Myocyte (in vitro differentiated cells): ENCODE results near the gene CCND2. TPM values are rescaled to one million over a fixed set of nuclear protein-coding genes. Genes with fewer than 3 reads are reported as not detected.

Experiments
- DNase-seq: peaks from one replicate; pipeline ENCODE4 v3.0.0-alpha.2; 2012; ENCODE audit warnings: low read depth
- total RNA-seq: library from RNA; depleted of rRNA; stranded (reverse); fragments of >200 nt; gene quantifications from 2 replicates; pipeline ENCODE4 v1.2.3, GENCODE V29; 2014

The CCND2 gene
- total RNA-seq, 1 donor from 2014 or later: 86.6 TPM

- DNase-seq: no peak
Observed at GRCh38 chr12:4275870-4276301, 2.3 kb downstream of the CCND2 start.

GRCh38 chr12:4276524-4277204, 3.1 kb downstream of the CCND2 start:
- DNase-seq: peak; percentile 94

DNA sequence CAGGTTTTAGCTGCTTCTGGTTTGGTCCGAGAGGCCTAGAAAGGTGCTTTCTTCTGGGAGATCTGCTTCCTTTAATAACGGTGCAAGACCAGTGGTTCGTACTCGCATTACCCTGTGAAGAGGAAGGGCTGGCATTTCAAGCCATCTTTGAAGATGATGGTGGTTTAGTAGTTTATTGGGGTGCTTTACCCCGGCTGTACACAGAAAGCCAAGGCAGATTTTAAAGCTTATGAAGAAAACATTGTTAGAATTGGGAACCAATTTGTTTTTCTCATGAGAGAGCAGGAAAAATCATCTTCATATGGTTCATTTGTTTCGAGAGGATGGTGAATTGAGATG, 3.6 kb downstream of the CCND2 start:
- DNase-seq: no peak

DNA sequence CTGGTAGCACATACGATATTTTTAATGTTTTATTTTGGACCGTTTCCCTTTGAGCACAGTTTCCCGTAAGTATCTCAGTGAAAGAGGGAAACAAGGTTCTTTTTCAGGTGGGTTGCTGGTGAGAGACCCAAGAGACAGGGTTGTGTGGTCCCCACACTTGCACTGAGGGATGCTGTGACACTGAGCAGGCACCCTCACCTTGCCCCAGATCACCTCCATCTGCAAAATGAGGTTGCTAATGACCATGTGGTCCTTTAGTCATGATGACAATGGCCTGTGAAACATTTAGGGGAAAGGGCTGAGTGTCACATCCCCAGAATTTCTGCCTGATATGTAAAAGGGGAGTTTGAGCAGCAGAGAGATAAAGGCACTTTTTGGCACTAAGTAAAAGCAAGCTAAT, 4.3 kb downstream of the CCND2 start:
- no peak for DNase-seq

- peak; percentile 44 for DNase-seq
Observed at GRCh38 chr12:4278329-4279197, 5.0 kb downstream of the CCND2 start.

DNA sequence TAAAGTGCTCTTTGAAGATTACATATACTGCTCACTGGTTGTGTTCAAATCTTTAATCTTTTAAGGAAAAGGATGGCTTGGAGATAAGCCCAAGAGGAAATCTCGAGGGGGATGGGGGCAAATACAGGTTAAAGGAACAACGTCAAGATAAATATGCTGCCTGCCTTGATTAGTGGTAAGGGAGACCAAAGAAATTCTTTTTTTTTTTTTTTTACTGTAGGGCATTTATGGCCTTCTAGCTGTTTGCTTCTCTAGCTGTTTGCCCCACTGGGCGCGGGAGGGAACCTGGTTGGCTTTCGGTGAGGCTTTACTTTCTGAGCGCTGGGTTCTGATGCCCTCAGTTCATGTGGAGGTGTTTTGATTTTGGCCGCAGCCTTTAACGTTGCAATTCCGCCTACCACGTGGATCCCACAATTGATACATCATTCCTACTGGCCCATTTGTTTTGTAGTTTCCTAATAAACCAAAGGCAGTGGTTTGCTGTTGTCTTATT, 5.7 kb downstream of the CCND2 start:
- no peak for DNase-seq

DNA sequence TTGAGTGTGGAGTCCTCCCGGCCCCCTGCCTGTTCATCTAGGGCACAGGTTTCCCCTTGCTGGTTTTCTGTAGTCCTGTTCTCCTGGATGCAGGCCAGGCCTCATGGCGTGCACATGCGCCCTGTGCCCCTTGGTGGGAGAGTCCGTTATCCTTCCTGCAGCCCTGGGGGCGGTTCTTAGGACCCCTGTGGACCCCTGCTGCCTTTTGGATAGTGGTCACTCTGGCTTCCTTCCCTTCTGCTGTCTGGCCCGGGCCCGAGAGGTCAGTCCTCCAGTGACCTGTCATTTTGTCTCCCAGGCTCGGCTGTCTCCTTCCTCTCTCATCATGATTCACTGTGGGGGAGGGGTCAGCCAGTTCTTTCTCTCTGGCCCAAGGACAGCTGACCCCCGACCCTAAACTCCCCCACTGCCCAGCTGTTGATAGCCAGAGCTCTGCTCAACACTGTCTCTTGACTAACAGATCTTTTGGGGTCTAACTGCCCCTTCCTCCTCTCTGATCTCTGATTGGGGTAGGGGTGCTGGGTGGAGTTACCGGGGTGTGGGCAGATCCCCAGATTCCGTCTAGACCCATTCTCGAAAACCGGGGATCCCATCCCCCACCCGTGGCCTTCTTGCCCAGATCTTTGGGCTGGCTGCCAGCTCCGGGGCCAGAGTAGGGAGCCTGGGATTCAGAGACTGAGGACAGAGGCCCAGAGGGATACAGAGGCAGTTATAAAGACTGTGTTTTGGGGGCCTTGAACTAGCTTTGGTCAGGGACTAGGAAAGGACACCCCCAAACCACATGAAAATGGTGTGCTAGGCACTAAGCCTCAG, 7.0 kb downstream of the CCND2 start:
- peak; percentile 28 for DNase-seq

DNA sequence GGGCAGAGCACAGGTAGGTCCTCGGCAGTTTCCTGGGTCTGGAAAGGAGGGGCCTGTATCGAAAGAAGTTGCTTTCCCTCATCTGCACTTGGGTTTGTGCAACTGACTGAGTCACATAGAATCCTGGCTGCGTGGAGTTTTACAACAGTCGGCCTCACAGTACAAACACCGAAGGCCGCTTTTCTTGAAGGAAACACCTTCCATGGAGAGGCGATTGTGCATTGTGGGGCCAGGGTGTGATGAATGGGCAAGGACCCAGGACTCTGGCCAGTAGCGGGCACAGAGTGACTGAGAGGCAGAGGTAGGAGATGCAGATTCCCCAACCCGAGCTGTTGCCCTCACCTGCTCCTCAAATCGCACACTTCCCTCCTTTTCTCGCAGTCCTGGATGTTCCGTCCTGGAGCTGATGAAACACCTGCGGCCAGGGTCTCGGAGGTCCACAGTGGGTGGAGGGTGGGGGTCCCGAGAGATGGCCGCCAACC, 7.7 kb downstream of the CCND2 start:
- no peak for DNase-seq

DNA sequence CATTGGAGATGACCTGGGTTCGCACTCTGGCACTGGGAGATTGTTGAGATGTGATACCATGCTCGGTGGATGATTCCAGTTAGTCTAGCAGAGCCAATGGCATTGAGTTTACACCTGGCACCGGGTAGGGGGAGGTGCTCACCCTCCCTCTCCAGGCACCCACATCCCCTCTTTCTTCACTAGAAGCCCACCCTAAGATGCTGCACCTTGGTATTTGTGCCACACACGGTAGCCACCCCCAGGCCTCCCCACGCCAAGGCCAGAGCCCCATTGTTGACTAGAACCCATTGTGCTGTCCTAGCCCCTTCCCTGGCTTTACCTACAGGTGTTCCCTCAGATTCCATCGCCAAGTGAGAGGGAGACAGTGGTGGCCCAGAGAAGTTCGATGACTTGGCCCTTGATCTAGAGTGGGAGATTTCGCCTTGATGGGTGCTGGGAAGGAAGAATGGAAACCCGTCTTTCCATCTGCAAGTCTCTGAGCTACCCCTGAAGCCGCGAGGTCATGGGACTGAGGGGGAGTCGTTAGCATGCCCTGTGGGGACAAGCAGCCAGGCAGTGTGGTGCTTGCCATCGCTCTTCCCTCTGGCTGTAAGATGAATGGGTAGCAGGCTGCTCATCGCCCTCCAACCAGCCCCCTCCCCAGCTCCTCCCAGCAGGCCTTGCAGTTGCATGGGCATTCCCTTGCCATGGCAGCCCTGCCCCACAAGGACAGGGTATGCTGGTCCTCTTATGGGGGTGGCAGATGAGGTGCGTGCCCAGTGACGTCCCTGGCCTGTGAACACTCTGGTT, 8.7 kb downstream of the CCND2 start:
- DNase-seq: no peak

GRCh38 chr12:4282892-4283511, 9.4 kb downstream of the CCND2 start:
- DNase-seq: no peak

- no peak for DNase-seq
Observed at GRCh38 chr12:4283512-4284255, 10.1 kb downstream of the CCND2 start.

GRCh38 chr12:4284306-4284705, 10.7 kb downstream of the CCND2 start:
- no peak for DNase-seq

GRCh38 chr12:4285070-4285469, 11.5 kb downstream of the CCND2 start:
- DNase-seq: no peak

DNA sequence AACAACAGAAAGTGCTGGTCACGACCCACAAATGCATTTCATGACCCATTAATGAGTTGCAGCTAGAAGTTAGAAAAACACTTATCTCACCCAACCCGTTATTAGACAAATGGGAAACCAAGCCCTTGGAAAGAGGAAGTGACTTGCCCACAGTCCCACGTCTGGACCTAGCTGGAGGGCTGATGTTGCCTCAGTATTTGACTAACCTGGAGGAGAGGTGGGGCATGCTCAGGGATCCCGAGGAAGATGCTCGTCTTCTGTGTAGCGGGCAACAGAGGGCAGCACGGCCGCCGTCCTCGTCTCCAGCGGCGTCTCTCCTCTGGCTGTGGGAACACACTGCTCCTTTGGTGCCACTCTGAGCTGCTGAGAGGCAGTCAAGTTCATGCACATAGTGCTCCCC, 12.7 kb downstream of the CCND2 start:
- no peak for DNase-seq

DNA sequence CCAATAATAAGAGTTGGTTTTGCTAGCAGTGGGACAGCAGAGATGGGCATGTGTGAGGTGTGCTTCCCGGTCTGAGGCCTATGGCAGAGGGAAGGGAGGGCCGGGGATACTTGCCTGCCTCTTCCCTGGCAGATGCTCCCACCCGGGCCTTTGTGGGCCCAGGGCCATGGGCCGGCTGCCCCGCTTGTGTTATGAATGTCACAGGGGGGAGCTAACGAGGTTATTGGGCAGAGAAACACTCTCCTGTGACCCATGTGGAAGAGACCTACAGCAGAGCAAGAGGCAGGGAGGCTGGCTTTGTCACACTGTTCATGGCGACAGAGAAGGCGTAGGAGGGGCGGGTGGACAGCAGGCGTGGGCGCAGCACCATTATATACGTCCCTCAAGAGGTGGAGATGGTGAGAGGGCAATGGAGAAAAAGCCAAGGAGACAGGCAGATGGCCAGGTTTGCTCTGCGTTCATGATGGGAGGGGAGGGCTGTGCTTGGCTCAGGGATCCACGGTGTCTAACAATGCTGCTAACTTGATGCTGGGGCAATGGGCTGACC, 13.3 kb downstream of the CCND2 start:
- no peak for DNase-seq

- DNase-seq: no peak
Observed at GRCh38 chr12:4287325-4288211, 14.0 kb downstream of the CCND2 start.

GRCh38 chr12:4288296-4289131, 15.0 kb downstream of the CCND2 start:
- no peak for DNase-seq
